WERI-Rb-1 (cell line): ENCODE results near the gene ZSCAN20.

ENCODE experiments used
- DNase-seq: peaks from one replicate; pipeline ENCODE4 v3.0.0-alpha.2; 2020
- H3K27ac ChIP-seq: fragments of 250-450 bp; sonication (Bioruptor Pico); 2 replicates; pipeline ENCODE4 v1.5.1; 2020; ENCODE audit warnings: mild to moderate bottlenecking, moderate library complexity
- H3K27me3 ChIP-seq: fragments of 250-450 bp; sonication (Bioruptor Pico); 2 replicates; pipeline ENCODE4 v1.5.1; 2021; ENCODE audit warnings: mild to moderate bottlenecking, low read depth, moderate library complexity; ENCODE audit not compliant: insufficient read depth, severe bottlenecking
- H3K36me3 ChIP-seq: fragments of 250-450 bp; sonication (Bioruptor Pico); 2 replicates; pipeline ENCODE4 v1.5.1; 2020; ENCODE audit warnings: mild to moderate bottlenecking, moderate library complexity
- H3K4me3 ChIP-seq: 2 replicates; pipeline ENCODE4 v1.5.1; 2011; ENCODE audit warnings: low read depth, mild to moderate bottlenecking, control low read depth, low read length
- H3K9me3 ChIP-seq: fragments of 250-450 bp; sonication (Bioruptor Pico); 2 replicates; pipeline ENCODE4 v1.5.1; 2021; ENCODE audit warnings: mild to moderate bottlenecking, moderate library complexity; ENCODE audit not compliant: severe bottlenecking
- CTCF ChIP-seq: IDR thresholded peaks from 2 replicates; pipeline ENCODE4 v1.5.1; 2011; ENCODE audit warnings: low read depth, mild to moderate bottlenecking, control low read depth, inconsistent platforms, low read length

The ZSCAN20 gene

GRCh38 chr1:33472269-33472980, at the start of gene ZSCAN20:
TSS of gene ZSCAN20 (plus strand) at chr1:33472645. CDS start at chr1:33479289, 6,644 bp downstream.
- no peaks in the 10 kb centered on the region for H3K36me3 ChIP-seq
- peak; percentile 98 for DNase-seq
- peak within 1 kb of the TSS; percentile 71 for H3K4me3 ChIP-seq
- peak within 1 kb of the TSS; percentile 52 for H3K27ac ChIP-seq
- H3K27me3 ChIP-seq: no peaks in the 10 kb centered on the region
- no peaks in the 10 kb centered on the region for H3K9me3 ChIP-seq
- TF ChIP-seq CTCF: no peak

- Histone ChIP-seq H3K9me3 (peaks cover 5% of the 10 kb centered on the region), H3K36me3 (peaks cover 7% of the 10 kb centered on the region), H3K27ac (no peak overlapping the region), H3K27me3 (no peaks in the 10 kb centered on the region), H3K4me3 (no peak overlapping the region)
- DNase-seq: no peak
- TF ChIP-seq CTCF: no peak
These were observed 48.2 kb upstream of the ZSCAN20 start for GRCh38 chr1:33424205-33424604.

- H3K27me3 ChIP-seq: no peaks in the 10 kb centered on the region
- H3K9me3 ChIP-seq: peaks cover 5% of the 10 kb centered on the region
- TF ChIP-seq CTCF: no peak
- no peak for DNase-seq
- H3K36me3 ChIP-seq: peaks cover 7% of the 10 kb centered on the region
- no peak overlapping the region for H3K27ac ChIP-seq
- H3K4me3 ChIP-seq: no peak overlapping the region
These were observed 47.8 kb upstream of the ZSCAN20 start for GRCh38 chr1:33424610-33425009.

GRCh38 chr1:33425900-33426299, 46.5 kb upstream of the ZSCAN20 start:
- DNase-seq: no peak
- H3K27me3 ChIP-seq: no peaks in the 10 kb centered on the region
- H3K27ac ChIP-seq: no peak overlapping the region
- H3K36me3 ChIP-seq: peaks cover 7% of the 10 kb centered on the region
- H3K9me3 ChIP-seq: peaks cover 5% of the 10 kb centered on the region
- no peak for TF ChIP-seq CTCF
- H3K4me3 ChIP-seq: no peak overlapping the region

- DNase-seq: peak; percentile 68
- no peak overlapping the region for H3K27ac ChIP-seq
- no peak for TF ChIP-seq CTCF
- H3K27me3 ChIP-seq: no peaks in the 10 kb centered on the region
- H3K9me3 ChIP-seq: peaks cover 5% of the 10 kb centered on the region
- H3K36me3 ChIP-seq: peaks cover 7% of the 10 kb centered on the region
- no peak overlapping the region for H3K4me3 ChIP-seq
These were observed 45.5 kb upstream of the ZSCAN20 start for GRCh38 chr1:33426916-33427315.

- H3K4me3 ChIP-seq: no peak overlapping the region
- H3K27ac ChIP-seq: no peak overlapping the region
- no peak for TF ChIP-seq CTCF
- peaks cover 5% of the 10 kb centered on the region for H3K9me3 ChIP-seq
- H3K27me3 ChIP-seq: no peaks in the 10 kb centered on the region
- DNase-seq: peak; percentile 54
- H3K36me3 ChIP-seq: peaks cover 7% of the 10 kb centered on the region; the same call in 1 of the 2 replicates
These were observed 43.8 kb upstream of the ZSCAN20 start for GRCh38 chr1:33428661-33429060.
